HCT116 (cell line): Measurements from ENCODE around the gene CHCHD3. TPM values are rescaled to one million over a fixed set of nuclear protein-coding genes. Genes with fewer than 3 reads are reported as not detected.

ENCODE experiments used
- ATAC-seq: fragments of 200-7000 bp; cut with Tn5 transposase; 2 replicates; pipeline ENCODE4 v1.9.1; 2020; ENCODE audit warnings: mild to moderate bottlenecking, moderate library complexity
- BruUV-seq: library from RNA; stranded (reverse); fragments of 400-500 nt; replicated peaks from 2 replicates; lab custom pipeline; 2021; lab: Mats Ljungman, UMichigan
- CTCF ChIA-PET: fragments of 300-600 bp; sonication (Branson Sonifier 250); formaldehyde crosslinking; loops from one replicate; lab custom pipeline; 2021; ENCODE audit warnings: antibody characterized with exemption; lab: Charles Lee
- POLR2A ChIA-PET: fragments of 300-600, 350-600 bp; sonication (Branson Sonifier 250); formaldehyde crosslinking; loops from one replicate; lab custom pipeline; 2021; ENCODE audit warnings: antibody characterized with exemption; lab: Charles Lee
- RAD21 ChIA-PET, 2 experiments: fragments of 300-600 bp; sonication (Branson Sonifier 250); formaldehyde crosslinking; loops; one replicate each; lab custom pipeline; 2023; ENCODE audit warnings: low total read pairs in 2 of 2; ENCODE audit not compliant: uncharacterized antibody in 2 of 2, unreplicated experiment in 2 of 2, low non-redundant PET in 1 of 2; lab: Charles Lee
- DNase-seq: peaks from one replicate; pipeline ENCODE4 v3.0.0-alpha.2; 2010; ENCODE audit warnings: low read depth, low spot score
- H2AFZ ChIP-seq: fragments of 200-600 bp; shearing (Covaris generic), sonication (generic); 2 replicates; pipeline ENCODE4 v1.6.1; 2017; ENCODE audit warnings: low read depth, mixed run types, mixed read lengths, antibody characterized with exemption, low read length; ENCODE audit not compliant: poor library complexity, severe bottlenecking
- H3K27ac ChIP-seq: 2 replicates; pipeline ENCODE4 v1.5.1; 2012; ENCODE audit warnings: low read depth, low read length
- H3K27me3 ChIP-seq: fragments of 200-600 bp; sonication (generic); 2 replicates; pipeline ENCODE4 v1.6.1; 2016; ENCODE audit warnings: mixed run types, low read length, mixed read lengths; ENCODE audit not compliant: insufficient read depth
- H3K36me3 ChIP-seq, 2 experiments: fragments of 200-500 bp in 1 of 2; fragments of 200-600 bp in 1 of 2; sonication (Bioruptor generic) in 1 of 2; sonication (generic) in 1 of 2; 2 replicates each; pipeline versions ENCODE4 v1.5.1 to v1.6.1; 2014 to 2016; ENCODE audit warnings: low read length in 2 of 2, inconsistent platforms in 1 of 2, mixed read lengths in 1 of 2, mixed run types in 1 of 2; ENCODE audit not compliant: insufficient read depth in 2 of 2, control insufficient read depth in 1 of 2
- H3K4me1 ChIP-seq, 2 experiments: fragments of 200-600 bp in 1 of 2; sonication (generic) in 1 of 2; 2 replicates each; pipeline versions ENCODE4 v1.5.1 to v1.6.1; 2012 to 2017; ENCODE audit warnings: low read length in 2 of 2, inconsistent platforms in 1 of 2, mild to moderate bottlenecking in 1 of 2, mixed read lengths in 1 of 2, mixed run types in 1 of 2, moderate library complexity in 1 of 2; ENCODE audit not compliant: insufficient read depth in 2 of 2, control insufficient read depth in 1 of 2
- H3K4me2 ChIP-seq: fragments of 200-600 bp; sonication (generic); 2 replicates; pipeline ENCODE4 v1.6.1; 2017; ENCODE audit warnings: mixed run types, low read length, mixed read lengths
- H3K4me3 ChIP-seq, 2 experiments: fragments of 200-600 bp in 1 of 2; sonication (generic) in 1 of 2; replicated peaks in 1 of 2; 2 replicates each; pipeline ENCODE4 v1.5.1; 2011 to 2016; ENCODE audit warnings: low read length in 2 of 2, control low read depth in 1 of 2, low read depth in 1 of 2, mild to moderate bottlenecking in 1 of 2, mixed read lengths in 1 of 2, mixed run types in 1 of 2
- H3K79me2 ChIP-seq: fragments of 200-600 bp; sonication (generic); 2 replicates; pipeline ENCODE4 v1.6.1; 2017; ENCODE audit warnings: mild to moderate bottlenecking, mixed run types, low read length, moderate library complexity, mixed read lengths; ENCODE audit not compliant: insufficient read depth
- H3K9ac ChIP-seq: fragments of 200-600 bp; sonication (generic); 2 replicates; pipeline ENCODE4 v1.6.1; 2016; ENCODE audit warnings: low read length, mixed read lengths
- H3K9me2 ChIP-seq: fragments of 200-600 bp; sonication (generic), shearing (Covaris generic); 2 replicates; pipeline ENCODE4 v1.6.1; 2017; ENCODE audit warnings: mixed run types, mild to moderate bottlenecking, moderate library complexity; ENCODE audit not compliant: insufficient read depth
- H3K9me3 ChIP-seq, 2 experiments: fragments of 200-500 bp in 1 of 2; fragments of 200-600 bp in 1 of 2; sonication (Bioruptor generic) in 1 of 2; sonication (generic) in 1 of 2; 2 replicates each; pipeline ENCODE4 v1.6.1; 2014 to 2017; ENCODE audit warnings: low read length in 2 of 2, mixed read lengths in 2 of 2, inconsistent platforms in 1 of 2, low read depth in 1 of 2, mild to moderate bottlenecking in 1 of 2, mixed run types in 1 of 2, moderate library complexity in 1 of 2; ENCODE audit not compliant: control insufficient read depth in 1 of 2, insufficient read depth in 1 of 2
- H4K20me1 ChIP-seq: fragments of 200-600 bp; sonication (generic), shearing (Covaris generic); 2 replicates; pipeline ENCODE4 v1.6.1; 2017; ENCODE audit warnings: mixed run types, mild to moderate bottlenecking, moderate library complexity; ENCODE audit not compliant: insufficient read depth
- ELF1 ChIP-seq: IDR thresholded peaks from 2 replicates; pipeline ENCODE4 v1.6.1; 2012; ENCODE audit warnings: low read depth, borderline replicate concordance
- EZH2 ChIP-seq: fragments of 200-600 bp; sonication (generic); IDR thresholded peaks from 2 replicates; pipeline ENCODE4 v1.6.1; 2017; ENCODE audit warnings: antibody characterized with exemption, mixed run types
- EZH2phosphoT487 ChIP-seq: fragments of 200-600 bp; IDR thresholded peaks from 2 replicates; pipeline ENCODE4 v1.6.1; 2018; ENCODE audit warnings: antibody characterized with exemption, borderline replicate concordance
- POLR2AphosphoS5 ChIP-seq: IDR thresholded peaks from 2 replicates; pipeline ENCODE4 v1.6.1; 2011; ENCODE audit warnings: mild to moderate bottlenecking, low read depth, low read length, moderate library complexity
- RAD21 ChIP-seq: IDR thresholded peaks from 2 replicates; pipeline ENCODE4 v1.6.1; 2012; ENCODE audit warnings: low read depth, mild to moderate bottlenecking
- SP1 ChIP-seq: IDR thresholded peaks from 2 replicates; pipeline ENCODE4 v1.6.1; 2012; ENCODE audit warnings: low read depth
- SRF ChIP-seq: IDR thresholded peaks from 2 replicates; pipeline ENCODE4 v1.6.1; 2012; ENCODE audit warnings: low read depth
- TCF7L2 ChIP-seq: IDR thresholded peaks from 2 replicates; pipeline ENCODE4 v1.7.0; 2011; ENCODE audit warnings: borderline replicate concordance, inconsistent platforms; ENCODE audit not compliant: insufficient read depth, insufficient read length; ENCODE audit errors: extremely low read depth
- YY1 ChIP-seq: IDR thresholded peaks from 2 replicates; pipeline ENCODE4 v1.6.1; 2011; ENCODE audit warnings: low read length, low read depth, moderate library complexity, mild to moderate bottlenecking; ENCODE audit not compliant: insufficient replicate concordance; ENCODE audit errors: extremely low read depth
- ZFX ChIP-seq: fragments of 450-650 bp; IDR thresholded peaks from 2 replicates; pipeline ENCODE4 v1.6.1; 2017
- intact Hi-C: fragments of 100-400 bp; cut with micrococcal nuclease; formaldehyde crosslinking; loops from 2 replicates; pipeline ENCODE4 v1.10.0; 2022
- total RNA-seq: library from RNA; stranded (reverse); gene quantifications from one replicate; pipeline ENCODE4 v1.2.1, GENCODE V29; 2021; ENCODE audit not compliant: unreplicated experiment
- TF ChIP-seq, protein P1 (sequence below): IDR thresholded peaks from 2 replicates; pipeline ENCODE4 v1.6.1; 2011; ENCODE audit warnings: mild to moderate bottlenecking, low read length, moderate library complexity; ENCODE audit not compliant: insufficient replicate concordance; ENCODE audit errors: extremely low read depth
- TF ChIP-seq, protein P2 (sequence below): IDR thresholded peaks from 2 replicates; pipeline ENCODE4 v1.6.1; 2012; ENCODE audit warnings: low read depth

CHCHD3 gene
- total RNA-seq, 1 experiment from 2014 or later = 73.5 TPM

DNA sequence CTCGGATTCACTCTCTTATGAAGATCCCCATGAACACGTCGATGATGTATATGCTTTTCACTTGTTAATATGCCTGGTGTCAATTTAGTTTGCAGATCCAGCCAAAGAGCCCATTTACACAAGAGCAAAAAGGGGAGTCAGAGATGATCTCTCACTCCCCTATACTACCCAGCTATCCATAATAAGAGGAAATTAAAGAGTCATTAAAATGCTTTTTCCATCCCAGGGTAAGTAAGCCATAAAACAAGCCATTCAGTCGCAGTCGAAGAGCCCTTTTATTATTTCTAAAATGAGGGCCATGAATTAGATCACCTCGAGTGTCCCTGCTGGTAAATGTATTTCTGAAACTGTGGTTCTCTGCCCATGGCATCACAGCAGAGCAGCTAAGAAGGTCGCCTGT, 41.2 kb downstream of the CHCHD3 start:
- no peaks in the 10 kb centered on the region; the same call in 1 of the 2 replicates for H4K20me1 ChIP-seq
- H3K9me3 ChIP-seq = no peaks in the 10 kb centered on the region
- H3K36me3 ChIP-seq = no peaks in the 10 kb centered on the region
- H3K27me3 ChIP-seq = no peaks in the 10 kb centered on the region
- H3K27ac ChIP-seq = no peak overlapping the region
- no peak overlapping the region for H3K4me3 ChIP-seq
- no TSS peak for BruUV-seq
- H3K9ac ChIP-seq = no peak overlapping the region
- CTCF ChIA-PET = no interaction called here
- no peaks in the 10 kb centered on the region for H3K4me1 ChIP-seq
- no peaks in the 10 kb centered on the region for H3K9me2 ChIP-seq
- RAD21 ChIA-PET = no interaction called here
- no peak for ATAC-seq
- TF ChIP-seq ELF1 (no peak), ZFX (no peak), RAD21 (no peak), TCF7L2 (no peak), SRF (no peak), EZH2phosphoT487 (no peak), YY1 (no peak)
- TF ChIP-seq, protein P1, sequence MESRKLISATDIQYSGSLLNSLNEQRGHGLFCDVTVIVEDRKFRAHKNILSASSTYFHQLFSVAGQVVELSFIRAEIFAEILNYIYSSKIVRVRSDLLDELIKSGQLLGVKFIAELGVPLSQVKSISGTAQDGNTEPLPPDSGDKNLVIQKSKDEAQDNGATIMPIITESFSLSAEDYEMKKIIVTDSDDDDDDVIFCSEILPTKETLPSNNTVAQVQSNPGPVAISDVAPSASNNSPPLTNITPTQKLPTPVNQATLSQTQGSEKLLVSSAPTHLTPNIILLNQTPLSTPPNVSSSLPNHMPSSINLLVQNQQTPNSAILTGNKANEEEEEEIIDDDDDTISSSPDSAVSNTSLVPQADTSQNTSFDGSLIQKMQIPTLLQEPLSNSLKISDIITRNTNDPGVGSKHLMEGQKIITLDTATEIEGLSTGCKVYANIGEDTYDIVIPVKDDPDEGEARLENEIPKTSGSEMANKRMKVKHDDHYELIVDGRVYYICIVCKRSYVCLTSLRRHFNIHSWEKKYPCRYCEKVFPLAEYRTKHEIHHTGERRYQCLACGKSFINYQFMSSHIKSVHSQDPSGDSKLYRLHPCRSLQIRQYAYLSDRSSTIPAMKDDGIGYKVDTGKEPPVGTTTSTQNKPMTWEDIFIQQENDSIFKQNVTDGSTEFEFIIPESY = no peak
- no peak overlapping the region for H3K4me2 ChIP-seq
- peaks cover 55% of the 10 kb centered on the region for H3K79me2 ChIP-seq
- no peak for DNase-seq
- no peak overlapping the region for H2AFZ ChIP-seq
- POLR2A ChIA-PET = no interaction called here
- intact Hi-C loops = no loop called here

DNA sequence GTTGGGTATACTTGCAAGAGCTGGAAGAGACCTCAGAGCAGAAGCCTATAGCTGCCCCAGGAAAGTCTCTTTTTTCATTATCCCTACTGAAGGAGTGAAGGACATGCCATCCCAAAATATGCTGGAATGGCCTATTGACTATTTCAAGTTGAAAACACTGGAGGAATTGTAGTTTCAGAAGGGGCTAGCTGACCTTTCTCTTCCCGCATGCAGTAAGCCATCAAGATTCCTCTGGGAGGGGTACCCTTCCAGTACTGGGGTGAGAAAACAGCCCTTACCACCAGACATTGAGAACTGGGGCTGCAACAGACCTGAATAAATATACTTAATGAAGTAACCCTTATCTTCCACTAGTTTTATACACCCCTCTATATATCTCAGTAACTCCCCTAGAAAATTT, 41.7 kb downstream of the CHCHD3 start:
- no peaks in the 10 kb centered on the region for H3K27me3 ChIP-seq
- no peaks in the 10 kb centered on the region for H3K9me3 ChIP-seq
- RAD21 ChIA-PET = no interaction called here
- no peak overlapping the region for H3K9ac ChIP-seq
- no peak overlapping the region for H2AFZ ChIP-seq
- TF ChIP-seq EZH2 = no peak
- no peak for TF ChIP-seq SP1
- TF ChIP-seq, protein P2, sequence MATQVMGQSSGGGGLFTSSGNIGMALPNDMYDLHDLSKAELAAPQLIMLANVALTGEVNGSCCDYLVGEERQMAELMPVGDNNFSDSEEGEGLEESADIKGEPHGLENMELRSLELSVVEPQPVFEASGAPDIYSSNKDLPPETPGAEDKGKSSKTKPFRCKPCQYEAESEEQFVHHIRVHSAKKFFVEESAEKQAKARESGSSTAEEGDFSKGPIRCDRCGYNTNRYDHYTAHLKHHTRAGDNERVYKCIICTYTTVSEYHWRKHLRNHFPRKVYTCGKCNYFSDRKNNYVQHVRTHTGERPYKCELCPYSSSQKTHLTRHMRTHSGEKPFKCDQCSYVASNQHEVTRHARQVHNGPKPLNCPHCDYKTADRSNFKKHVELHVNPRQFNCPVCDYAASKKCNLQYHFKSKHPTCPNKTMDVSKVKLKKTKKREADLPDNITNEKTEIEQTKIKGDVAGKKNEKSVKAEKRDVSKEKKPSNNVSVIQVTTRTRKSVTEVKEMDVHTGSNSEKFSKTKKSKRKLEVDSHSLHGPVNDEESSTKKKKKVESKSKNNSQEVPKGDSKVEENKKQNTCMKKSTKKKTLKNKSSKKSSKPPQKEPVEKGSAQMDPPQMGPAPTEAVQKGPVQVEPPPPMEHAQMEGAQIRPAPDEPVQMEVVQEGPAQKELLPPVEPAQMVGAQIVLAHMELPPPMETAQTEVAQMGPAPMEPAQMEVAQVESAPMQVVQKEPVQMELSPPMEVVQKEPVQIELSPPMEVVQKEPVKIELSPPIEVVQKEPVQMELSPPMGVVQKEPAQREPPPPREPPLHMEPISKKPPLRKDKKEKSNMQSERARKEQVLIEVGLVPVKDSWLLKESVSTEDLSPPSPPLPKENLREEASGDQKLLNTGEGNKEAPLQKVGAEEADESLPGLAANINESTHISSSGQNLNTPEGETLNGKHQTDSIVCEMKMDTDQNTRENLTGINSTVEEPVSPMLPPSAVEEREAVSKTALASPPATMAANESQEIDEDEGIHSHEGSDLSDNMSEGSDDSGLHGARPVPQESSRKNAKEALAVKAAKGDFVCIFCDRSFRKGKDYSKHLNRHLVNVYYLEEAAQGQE = no peak
- no peak for TF ChIP-seq POLR2AphosphoS5
- TF ChIP-seq, all 23 proteins: peak for 0
- Histone ChIP-seq H3K9me2 (no peaks in the 10 kb centered on the region), H3K4me3 (no peak overlapping the region), H3K4me2 (no peak overlapping the region), H3K27ac (no peak overlapping the region), H4K20me1 (no peaks in the 10 kb centered on the region; the same call in 1 of the 2 replicates), H3K36me3 (no peaks in the 10 kb centered on the region), H3K4me1 (no peaks in the 10 kb centered on the region), H3K79me2 (peaks cover 52% of the 10 kb centered on the region)
- DNase-seq (no peak), ATAC-seq (no peak)
- ChIA-PET POLR2A (no interaction called here), CTCF (no interaction called here)
- BruUV-seq = no TSS peak
- intact Hi-C loops = no loop called here
